CD4-positive, alpha-beta memory T cell (primary cell): ENCODE results near the gene GLIS1. TPM values are rescaled to one million over a fixed set of nuclear protein-coding genes. Genes with fewer than 3 reads are reported as not detected.
A peak's percentile ranks its signal among the peaks of the same experiment; 100 is the strongest.

Source experiments
- CTCF ChIA-PET: fragments of 350-600 bp; sonication (Branson Sonifier 250); formaldehyde crosslinking; loops from one replicate; lab custom pipeline; 2021; ENCODE audit warnings: inconsistent platforms; ENCODE audit not compliant: partially characterized antibody; lab: Charles Lee
- POLR2A ChIA-PET: fragments of 350-600 bp; sonication (Branson Sonifier 250); formaldehyde crosslinking; loops from one replicate; lab custom pipeline; 2021; ENCODE audit not compliant: partially characterized antibody; lab: Charles Lee
- DNase-seq, 5 donors: peaks; one replicate each; pipeline versions ENCODE4 v3.0.0 to v3.0.0-alpha.2; 2020 to 2022; ENCODE audit warnings: mixed read lengths in 1 of 5
- H3K27ac ChIP-seq: one replicate; pipeline ENCODE4 v1.7.0; 2013; ENCODE audit warnings: low read depth, low read length
- H3K27me3 ChIP-seq: 2 replicates; pipeline ENCODE4 v1.7.0; 2013; ENCODE audit warnings: mild to moderate bottlenecking, low read length, moderate library complexity; ENCODE audit not compliant: insufficient read depth
- H3K36me3 ChIP-seq: 2 replicates; pipeline ENCODE4 v1.7.0; 2013; ENCODE audit warnings: mild to moderate bottlenecking, low read length, moderate library complexity; ENCODE audit not compliant: insufficient read depth
- H3K4me1 ChIP-seq: 2 replicates; pipeline ENCODE4 v1.7.0; 2013; ENCODE audit warnings: mild to moderate bottlenecking, low read length, moderate library complexity; ENCODE audit not compliant: insufficient read depth
- H3K4me3 ChIP-seq, 2 donors: one replicate each; pipeline ENCODE4 v1.7.0; 2013; ENCODE audit warnings: low read length in 2 of 2, mild to moderate bottlenecking in 1 of 2
- H3K9me3 ChIP-seq, 2 donors: one replicate each; pipeline ENCODE4 v1.7.0; 2013; ENCODE audit warnings: low read length in 2 of 2, control low read depth in 1 of 2; ENCODE audit not compliant: control insufficient read depth in 1 of 2
- H3K27ac Mint-ChIP-seq, 7 donors: one replicate each; pipeline ENCODE4 v1.8.0; 2020 to 2021; ENCODE audit warnings: mixed read lengths in 7 of 7, mild to moderate bottlenecking in 6 of 7, inconsistent platforms in 3 of 7, moderate library complexity in 3 of 7
- H3K27me3 Mint-ChIP-seq, 2 donors: one replicate each; pipeline ENCODE4 v1.8.0; 2020 to 2021; ENCODE audit warnings: mixed read lengths in 2 of 2
- H3K36me3 Mint-ChIP-seq, 2 donors: one replicate each; pipeline ENCODE4 v1.8.0; 2020 to 2021; ENCODE audit warnings: mixed read lengths in 2 of 2, inconsistent platforms in 1 of 2, mild to moderate bottlenecking in 1 of 2
- H3K4me1 Mint-ChIP-seq, 4 donors: one replicate each; pipeline ENCODE4 v1.8.0; 2020 to 2021; ENCODE audit warnings: mixed read lengths in 4 of 4, mild to moderate bottlenecking in 1 of 4
- H3K4me3 Mint-ChIP-seq, 8 donors: one replicate each; pipeline ENCODE4 v1.8.0; 2020 to 2021; ENCODE audit warnings: mixed read lengths in 8 of 8, mild to moderate bottlenecking in 7 of 8, moderate library complexity in 6 of 8, inconsistent platforms in 3 of 8
- H3K9me3 Mint-ChIP-seq, 8 donors: one replicate each; pipeline ENCODE4 v1.8.0; 2020 to 2021; ENCODE audit warnings: mixed read lengths in 8 of 8, mild to moderate bottlenecking in 5 of 8, inconsistent platforms in 3 of 8, moderate library complexity in 1 of 8
- intact Hi-C: fragments of 100-400 bp; cut with micrococcal nuclease; formaldehyde crosslinking; loops from one replicate; pipeline ENCODE4 v1.15.1; 2023
- polyA plus RNA-seq, 2 donors: library from polyadenylated mRNA; unstranded; fragments of 300-500 nt; fragmentation: Illumina TruSeq; gene quantifications; one replicate each; pipeline ENCODE4 v1.2.3, GENCODE V29; 2021
- total RNA-seq, 2 experiments: library from RNA; stranded (reverse); gene quantifications; one replicate each; pipeline ENCODE4 v1.2.3, GENCODE V29; 2021

The GLIS1 gene
- total and polyA plus RNA-seq, 4 experiments from 2014 or later, result not detected

GRCh38 chr1:53562291-53562980, 176.5 kb downstream of the GLIS1 start:
- Histone ChIP-seq H3K4me1 (no peaks in the 10 kb centered on the region), H3K36me3 (no peaks in the 10 kb centered on the region), H3K4me3 (no peak overlapping the region), H3K27me3 (peaks cover 3% of the 10 kb centered on the region), H3K27ac (no peak overlapping the region), H3K9me3 (no peaks in the 10 kb centered on the region)
- Mint-ChIP-seq H3K36me3 (no peaks in the 10 kb centered on the region), H3K27me3 (peaks cover 15 to 19% of the 10 kb centered on the region in 2 donors), H3K27ac (no peak overlapping the region), H3K4me1 (peaks cover 6 to 12% (median 7%) of the 10 kb centered on the region in 4 donors), H3K4me3 (peak overlapping the region in 7 of 8 donors; percentile 3 to 63 (median 29)), H3K9me3 (peaks cover 0 to 11% (median 6%) of the 10 kb centered on the region in 8 donors)
- ChIA-PET CTCF (no interaction called here), POLR2A (no interaction called here)
- DNase-seq, result no peak
- intact Hi-C loops, result no loop called here

DNA sequence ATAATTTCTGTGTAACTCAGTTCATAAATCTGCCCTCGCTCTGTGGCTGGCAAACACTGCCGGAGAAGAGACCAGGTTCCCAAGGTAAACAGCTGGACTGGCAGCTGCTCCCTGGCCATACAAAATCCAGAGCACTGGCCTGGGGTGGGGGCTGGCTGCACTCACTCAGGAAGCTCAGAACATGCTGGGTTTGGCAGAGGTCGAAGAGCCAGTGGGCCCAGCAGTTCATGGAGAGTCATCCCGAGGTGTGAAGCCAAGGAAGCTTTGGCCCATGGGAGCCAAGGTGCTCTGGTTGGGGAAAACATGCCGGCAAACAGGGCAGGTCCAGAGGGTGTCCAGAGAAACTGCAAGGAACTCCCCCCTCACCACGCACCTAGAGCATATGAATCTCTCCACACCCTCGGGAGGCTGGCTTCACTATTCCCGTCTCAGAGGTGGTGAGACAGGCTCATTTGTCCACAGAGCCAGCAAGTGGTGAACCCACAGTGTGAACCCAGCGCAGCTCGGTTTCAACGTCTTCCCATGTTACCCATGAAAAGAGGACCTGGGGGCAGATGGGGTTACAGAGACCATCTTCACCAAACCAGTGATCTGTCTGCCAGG, 177.4 kb downstream of the GLIS1 start:
- no peak for DNase-seq
- peaks cover 6 to 12% (median 7%) of the 10 kb centered on the region in 4 donors for H3K4me1 Mint-ChIP-seq
- H3K27me3 ChIP-seq, result peaks cover 3% of the 10 kb centered on the region
- H3K4me3 Mint-ChIP-seq, result peak overlapping the region in 2 of 8 donors; percentile 41 to 63
- no peak overlapping the region for H3K4me3 ChIP-seq
- intact Hi-C loops, result no loop called here
- peaks cover 12 to 16% of the 10 kb centered on the region in 2 donors for H3K27me3 Mint-ChIP-seq
- no peak overlapping the region for H3K27ac Mint-ChIP-seq
- peaks cover 0 to 3% (median under 1%) of the 10 kb centered on the region in 8 donors for H3K9me3 Mint-ChIP-seq
- no peaks in the 10 kb centered on the region for H3K4me1 ChIP-seq
- H3K27ac ChIP-seq, result no peak overlapping the region
- ChIA-PET CTCF (no interaction called here), POLR2A (no interaction called here)
- no peaks in the 10 kb centered on the region for H3K9me3 ChIP-seq
- no peaks in the 10 kb centered on the region for H3K36me3 Mint-ChIP-seq
- H3K36me3 ChIP-seq, result no peaks in the 10 kb centered on the region

DNA sequence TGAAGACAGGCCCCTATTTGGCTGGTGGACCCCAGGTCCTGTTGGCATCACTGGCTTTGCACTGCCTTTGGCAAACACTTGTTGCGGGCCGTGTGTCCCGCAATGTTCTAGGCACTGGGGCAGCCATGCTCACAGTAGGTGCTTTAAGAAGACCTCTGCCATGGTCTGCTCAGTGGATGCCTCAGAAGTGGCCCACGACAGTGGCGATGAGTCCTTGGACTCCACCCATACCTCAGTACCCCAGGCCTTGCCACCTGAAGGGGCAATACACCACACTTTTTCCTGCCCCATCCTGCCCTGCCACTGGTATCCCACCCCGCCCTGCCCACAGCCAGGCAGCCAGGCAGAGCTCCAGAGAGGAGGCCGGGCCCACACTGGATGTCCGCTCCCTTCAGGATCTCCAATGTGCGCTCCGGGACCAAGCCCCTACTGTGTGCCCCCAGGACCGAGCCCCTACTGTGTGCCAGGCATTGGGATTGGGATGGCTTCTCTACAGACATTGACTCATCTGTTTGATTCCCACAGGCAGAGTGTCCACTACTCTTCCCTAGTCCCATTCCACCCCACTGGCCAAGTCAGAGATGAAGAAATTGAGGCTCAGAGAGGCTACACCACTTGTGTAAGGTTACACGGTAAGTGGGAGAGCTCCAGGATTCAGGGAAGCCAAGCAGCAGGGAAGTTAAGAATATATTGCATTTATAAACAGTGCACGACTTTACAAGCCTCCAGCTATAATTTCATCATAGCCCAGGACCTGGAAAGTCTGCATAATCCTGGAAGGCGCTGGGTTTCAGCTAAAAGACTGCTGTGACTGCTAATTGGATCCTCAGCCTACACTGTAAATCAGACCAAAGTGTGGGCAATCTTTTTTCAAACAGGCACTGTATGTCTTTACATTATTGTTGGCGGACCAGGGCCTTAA, 178.1 kb downstream of the GLIS1 start:
- H3K4me3 ChIP-seq, result no peak overlapping the region
- H3K4me1 ChIP-seq, result no peaks in the 10 kb centered on the region
- H3K9me3 ChIP-seq, result no peaks in the 10 kb centered on the region
- H3K4me1 Mint-ChIP-seq, result peaks cover 6 to 12% (median 7%) of the 10 kb centered on the region in 4 donors
- H3K27me3 Mint-ChIP-seq, result peaks cover 12 to 16% of the 10 kb centered on the region in 2 donors
- no peak overlapping the region for H3K27ac ChIP-seq
- no peak overlapping the region for H3K27ac Mint-ChIP-seq
- H3K36me3 ChIP-seq, result no peaks in the 10 kb centered on the region
- POLR2A ChIA-PET, result no interaction called here
- no peak overlapping the region for H3K4me3 Mint-ChIP-seq
- CTCF ChIA-PET, result no interaction called here
- H3K27me3 ChIP-seq, result peaks cover 3% of the 10 kb centered on the region
- H3K36me3 Mint-ChIP-seq, result no peaks in the 10 kb centered on the region
- no peaks in the 10 kb centered on the region for H3K9me3 Mint-ChIP-seq
- intact Hi-C loops, result no loop called here
- no peak for DNase-seq

- ChIA-PET POLR2A (no interaction called here), CTCF (no interaction called here)
- Mint-ChIP-seq H3K9me3 (no peaks in the 10 kb centered on the region), H3K4me3 (no peak overlapping the region), H3K36me3 (no peaks in the 10 kb centered on the region), H3K27ac (no peak overlapping the region), H3K27me3 (peaks cover 12 to 14% of the 10 kb centered on the region in 2 donors), H3K4me1 (peaks cover 6 to 12% (median 7%) of the 10 kb centered on the region in 4 donors)
- Histone ChIP-seq H3K4me1 (no peaks in the 10 kb centered on the region), H3K27me3 (peaks cover 3% of the 10 kb centered on the region), H3K27ac (no peak overlapping the region), H3K9me3 (no peaks in the 10 kb centered on the region), H3K4me3 (no peak overlapping the region), H3K36me3 (no peaks in the 10 kb centered on the region)
- no peak for DNase-seq
- intact Hi-C loops, result no loop called here
These were observed 178.9 kb downstream of the GLIS1 start for GRCh38 chr1:53559854-53560580.

GRCh38 chr1:53559391-53559815, 179.6 kb downstream of the GLIS1 start:
- no peak overlapping the region for H3K4me3 Mint-ChIP-seq
- ChIA-PET POLR2A (no interaction called here), CTCF (no interaction called here)
- H3K9me3 ChIP-seq, result no peaks in the 10 kb centered on the region
- no peaks in the 10 kb centered on the region for H3K36me3 Mint-ChIP-seq
- no peak overlapping the region for H3K27ac ChIP-seq
- H3K27me3 ChIP-seq, result peaks cover 3% of the 10 kb centered on the region
- peaks cover 6 to 12% (median 7%) of the 10 kb centered on the region in 4 donors for H3K4me1 Mint-ChIP-seq
- H3K4me3 ChIP-seq, result no peak overlapping the region
- H3K9me3 Mint-ChIP-seq, result no peaks in the 10 kb centered on the region
- no peaks in the 10 kb centered on the region for H3K4me1 ChIP-seq
- intact Hi-C loops, result no loop called here
- no peak overlapping the region for H3K27ac Mint-ChIP-seq
- H3K27me3 Mint-ChIP-seq, result peaks cover 12 to 14% of the 10 kb centered on the region in 2 donors
- no peak for DNase-seq
- H3K36me3 ChIP-seq, result no peaks in the 10 kb centered on the region

GRCh38 chr1:53558739-53559315, 180.1 kb downstream of the GLIS1 start:
- peak overlapping the region in 1 of 7 donors; percentile 43 for H3K27ac Mint-ChIP-seq
- Histone ChIP-seq H3K9me3 (no peaks in the 10 kb centered on the region), H3K4me3 (no peak overlapping the region), H3K27me3 (peaks cover 3% of the 10 kb centered on the region), H3K27ac (no peak overlapping the region), H3K4me1 (no peaks in the 10 kb centered on the region), H3K36me3 (no peaks in the 10 kb centered on the region)
- no peaks in the 10 kb centered on the region for H3K9me3 Mint-ChIP-seq
- DNase-seq, result no peak
- intact Hi-C loops, result no loop called here
- H3K27me3 Mint-ChIP-seq, result peaks cover 8 to 12% of the 10 kb centered on the region in 2 donors
- CTCF ChIA-PET, result no interaction called here
- H3K4me3 Mint-ChIP-seq, result no peak overlapping the region
- no peaks in the 10 kb centered on the region for H3K36me3 Mint-ChIP-seq
- POLR2A ChIA-PET, result no interaction called here
- peaks cover 6 to 12% (median 7%) of the 10 kb centered on the region in 4 donors for H3K4me1 Mint-ChIP-seq
